ENCODE measurements around the gene MOB3C.

Gene MOB3C

GRCh38 chr1:46582972-46583371, 33.6 kb downstream of the MOB3C start:
- H3K14ac ChIP-seq (ENCODE audit: low read length): no peak overlapping the region
- H3K9ac ChIP-seq (ENCODE audit: low read depth, low read length, poor library complexity): no peak overlapping the region
- H2AK5ac ChIP-seq (ENCODE audit: low read depth, low read length): no peak overlapping the region
- no peak overlapping the region for H3K23ac ChIP-seq (ENCODE audit: low read depth, low read length, poor library complexity)
- H3K79me1 ChIP-seq (ENCODE audit: low read depth, low read length): no peaks in the 10 kb centered on the region
- no peak overlapping the region for H3K18ac ChIP-seq (ENCODE audit: low read length)
- no peaks in the 10 kb centered on the region for H3K9me3 ChIP-seq (replicated peaks in 1 of 2; ENCODE audit: control insufficient read depth in 2 of 2, insufficient read depth in 1 of 2, low read depth in 1 of 2, low read length in 2 of 2)
- H3K4ac ChIP-seq (ENCODE audit: low read length): no peak overlapping the region
- peaks cover 0 to 5% of the 10 kb centered on the region in 2 donors for H3K4me1 ChIP-seq (ENCODE audit: control insufficient read depth in 2 of 2, insufficient read depth in 1 of 2, low read depth in 1 of 2, low read length in 2 of 2)
- no peak overlapping the region for H2BK120ac ChIP-seq (ENCODE audit: low read depth, low read length)
- H2AFZ ChIP-seq (ENCODE audit: low read length): no peak overlapping the region
- no peak overlapping the region for H4K91ac ChIP-seq (ENCODE audit: low read depth, low read length, poor library complexity)
- H3K4me3 ChIP-seq (ENCODE audit: low read length in 2 of 2): no peak overlapping the region
- H4K8ac ChIP-seq (ENCODE audit: low read depth, low read length): no peak overlapping the region
- no peak overlapping the region for H2BK5ac ChIP-seq (ENCODE audit: low read length)
- WGBS, 2 donors (ENCODE audit: extremely low coverage in 2 of 2, insufficient read length in 2 of 2, insufficient replicate concordance in 1 of 2): no CpG with 5 or more reads among the region's 7 CpGs
- H3K4me2 ChIP-seq (ENCODE audit: insufficient read depth, low read length, poor library complexity, severe bottlenecking): no peak overlapping the region
- no peak overlapping the region for H2BK15ac ChIP-seq (ENCODE audit: low read length)
- H3K27ac ChIP-seq (replicated peaks; ENCODE audit: low read length): no peak overlapping the region
- DNase-seq (ENCODE audit: low spot score): no peak
- H2BK12ac ChIP-seq (ENCODE audit: low read length): no peak overlapping the region
- H3K27me3 ChIP-seq (ENCODE audit: control insufficient read depth in 3 of 3, insufficient read depth in 3 of 3, low read depth in 1 of 3, low read length in 3 of 3): no peaks in the 10 kb centered on the region
- peaks cover 5 to 57% of the 10 kb centered on the region in 2 donors for H3K36me3 ChIP-seq (replicated peaks in 1 of 2; ENCODE audit: control insufficient read depth in 2 of 2, insufficient read depth in 2 of 2, low read length in 2 of 2)

DNA sequence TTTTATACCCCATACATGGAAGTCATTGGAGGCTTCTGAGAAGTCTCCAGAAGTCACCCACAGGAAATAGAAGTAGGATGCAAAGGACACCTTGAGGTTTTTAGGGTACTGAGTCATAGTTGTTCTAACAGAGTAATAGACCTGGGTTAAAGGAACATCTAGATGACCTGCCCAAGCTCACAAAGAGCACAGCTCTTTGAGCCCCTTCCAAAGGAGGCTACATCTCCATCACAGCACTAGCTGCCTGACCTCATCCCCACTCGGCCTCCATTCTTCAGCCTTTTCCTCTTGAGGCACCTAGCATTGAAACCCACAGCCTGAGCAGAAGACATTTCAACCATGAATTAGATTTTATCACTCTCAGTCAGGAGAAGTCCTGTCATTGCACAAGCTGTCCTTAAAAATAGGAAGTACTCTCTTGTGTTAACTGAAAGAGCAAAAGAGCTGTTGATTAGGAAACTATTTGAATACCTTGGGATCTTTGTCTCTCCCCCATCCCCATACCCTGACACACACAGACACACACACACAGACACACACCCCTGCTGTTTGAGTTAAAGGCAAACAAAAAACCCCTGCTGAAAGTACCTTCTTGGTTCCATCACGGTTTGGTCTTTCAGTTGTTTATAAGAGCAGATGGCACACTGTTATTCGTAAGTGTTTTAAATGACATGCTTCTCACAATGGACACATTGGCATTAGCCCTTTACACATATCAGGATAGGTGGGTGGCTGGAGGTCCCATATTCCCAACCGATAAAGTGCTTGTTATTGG, 34.7 kb downstream of the MOB3C start:
- no peaks in the 10 kb centered on the region for H3K79me1 ChIP-seq (ENCODE audit: low read depth, low read length)
- H2BK12ac ChIP-seq (ENCODE audit: low read length): no peak overlapping the region
- no peaks in the 10 kb centered on the region for H3K9me3 ChIP-seq (replicated peaks in 1 of 2; ENCODE audit: control insufficient read depth in 2 of 2, insufficient read depth in 1 of 2, low read depth in 1 of 2, low read length in 2 of 2)
- H2BK5ac ChIP-seq (ENCODE audit: low read length): no peak overlapping the region
- no peaks in the 10 kb centered on the region for H3K27me3 ChIP-seq (ENCODE audit: control insufficient read depth in 3 of 3, insufficient read depth in 3 of 3, low read depth in 1 of 3, low read length in 3 of 3)
- no peak overlapping the region for H4K91ac ChIP-seq (ENCODE audit: low read depth, low read length, poor library complexity)
- H3K27ac ChIP-seq (replicated peaks; ENCODE audit: low read length): no peak overlapping the region
- no peak for DNase-seq (ENCODE audit: low spot score)
- no peak overlapping the region for H3K23ac ChIP-seq (ENCODE audit: low read depth, low read length, poor library complexity)
- H3K14ac ChIP-seq (ENCODE audit: low read length): no peak overlapping the region
- H3K4ac ChIP-seq (ENCODE audit: low read length): no peak overlapping the region
- WGBS, 2 donors (ENCODE audit: extremely low coverage in 2 of 2, insufficient read length in 2 of 2, insufficient replicate concordance in 1 of 2): no CpG with 5 or more reads among the region's 4 CpGs
- no peak overlapping the region for H3K4me2 ChIP-seq (ENCODE audit: insufficient read depth, low read length, poor library complexity, severe bottlenecking)
- H3K18ac ChIP-seq (ENCODE audit: low read length): no peak overlapping the region
- H3K4me3 ChIP-seq (ENCODE audit: low read length in 2 of 2): no peak overlapping the region
- H2AK5ac ChIP-seq (ENCODE audit: low read depth, low read length): no peak overlapping the region
- H3K36me3 ChIP-seq (replicated peaks in 1 of 2; ENCODE audit: control insufficient read depth in 2 of 2, insufficient read depth in 2 of 2, low read length in 2 of 2): peaks cover 5 to 53% of the 10 kb centered on the region in 2 donors
- H2BK120ac ChIP-seq (ENCODE audit: low read depth, low read length): no peak overlapping the region
- no peak overlapping the region for H2AFZ ChIP-seq (ENCODE audit: low read length)
- no peak overlapping the region for H3K9ac ChIP-seq (ENCODE audit: low read depth, low read length, poor library complexity)
- no peak overlapping the region for H2BK15ac ChIP-seq (ENCODE audit: low read length)
- H4K8ac ChIP-seq (ENCODE audit: low read depth, low read length): no peak overlapping the region
- H3K4me1 ChIP-seq (ENCODE audit: control insufficient read depth in 2 of 2, insufficient read depth in 1 of 2, low read depth in 1 of 2, low read length in 2 of 2): peaks cover 0 to 5% of the 10 kb centered on the region in 2 donors

GRCh38 chr1:46580140-46580903, 36.3 kb downstream of the MOB3C start:
- Histone ChIP-seq H3K36me3 (replicated peaks in 1 of 2; ENCODE audit: control insufficient read depth in 2 of 2, insufficient read depth in 2 of 2, low read length in 2 of 2) (peaks cover 5 to 53% of the 10 kb centered on the region in 2 donors), H3K27me3 (ENCODE audit: control insufficient read depth in 3 of 3, insufficient read depth in 3 of 3, low read depth in 1 of 3, low read length in 3 of 3) (no peaks in the 10 kb centered on the region), H3K9me3 (replicated peaks in 1 of 2; ENCODE audit: control insufficient read depth in 2 of 2, insufficient read depth in 1 of 2, low read depth in 1 of 2, low read length in 2 of 2) (no peaks in the 10 kb centered on the region), H4K8ac (ENCODE audit: low read depth, low read length) (no peak overlapping the region), H3K4me2 (ENCODE audit: insufficient read depth, low read length, poor library complexity, severe bottlenecking) (no peak overlapping the region), H2AK5ac (ENCODE audit: low read depth, low read length) (no peak overlapping the region), H3K79me1 (ENCODE audit: low read depth, low read length) (no peaks in the 10 kb centered on the region), H2BK12ac (ENCODE audit: low read length) (no peak overlapping the region), H2BK120ac (ENCODE audit: low read depth, low read length) (no peak overlapping the region), H3K23ac (ENCODE audit: low read depth, low read length, poor library complexity) (no peak overlapping the region), H3K27ac (replicated peaks; ENCODE audit: low read length) (no peak overlapping the region), H3K4me3 (ENCODE audit: low read length in 2 of 2) (no peak overlapping the region), H3K4me1 (ENCODE audit: control insufficient read depth in 2 of 2, insufficient read depth in 1 of 2, low read depth in 1 of 2, low read length in 2 of 2) (peaks cover 3 to 7% of the 10 kb centered on the region in 2 donors), H2AFZ (ENCODE audit: low read length) (no peak overlapping the region), H3K18ac (ENCODE audit: low read length) (no peak overlapping the region), H2BK15ac (ENCODE audit: low read length) (no peak overlapping the region), H2BK5ac (ENCODE audit: low read length) (no peak overlapping the region), H4K91ac (ENCODE audit: low read depth, low read length, poor library complexity) (no peak overlapping the region), H3K14ac (ENCODE audit: low read length) (no peak overlapping the region), H3K9ac (ENCODE audit: low read depth, low read length, poor library complexity) (no peak overlapping the region), H3K4ac (ENCODE audit: low read length) (no peak overlapping the region)
- DNase-seq (ENCODE audit: low spot score): no peak
- no CpG with 5 or more reads among the region's 6 CpGs for WGBS, 2 donors (ENCODE audit: extremely low coverage in 2 of 2, insufficient read length in 2 of 2, insufficient replicate concordance in 1 of 2)

DNA sequence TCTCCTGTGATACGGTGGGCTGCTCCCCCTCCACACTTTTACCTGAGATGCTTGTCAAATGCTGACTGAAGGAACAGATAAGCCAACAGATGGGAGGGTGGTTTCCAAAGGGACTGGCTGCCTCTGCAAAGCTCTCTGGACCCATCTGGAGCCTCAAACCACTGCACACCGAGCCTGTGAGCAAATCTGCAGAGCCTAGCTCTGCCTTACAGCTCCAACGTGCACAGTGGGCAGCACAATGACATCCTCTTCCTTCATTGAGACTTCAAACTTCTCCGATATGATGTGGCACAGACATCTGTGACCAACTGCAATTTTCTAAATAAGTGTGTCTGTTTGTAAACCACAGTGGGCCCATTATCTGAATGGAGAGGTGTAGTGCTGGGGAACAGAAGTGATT, 38.9 kb downstream of the MOB3C start:
- Histone ChIP-seq H2AK5ac (ENCODE audit: low read depth, low read length) (no peak overlapping the region), H3K27me3 (ENCODE audit: control insufficient read depth in 3 of 3, insufficient read depth in 3 of 3, low read depth in 1 of 3, low read length in 3 of 3) (no peaks in the 10 kb centered on the region), H3K18ac (ENCODE audit: low read length) (no peak overlapping the region), H3K4me1 (ENCODE audit: control insufficient read depth in 2 of 2, insufficient read depth in 1 of 2, low read depth in 1 of 2, low read length in 2 of 2) (peaks cover 4 to 8% of the 10 kb centered on the region in 2 donors), H2BK5ac (ENCODE audit: low read length) (no peak overlapping the region), H2BK15ac (ENCODE audit: low read length) (no peak overlapping the region), H3K23ac (ENCODE audit: low read depth, low read length, poor library complexity) (no peak overlapping the region), H3K14ac (ENCODE audit: low read length) (no peak overlapping the region), H3K27ac (replicated peaks; ENCODE audit: low read length) (no peak overlapping the region), H3K36me3 (replicated peaks in 1 of 2; ENCODE audit: control insufficient read depth in 2 of 2, insufficient read depth in 2 of 2, low read length in 2 of 2) (peaks cover 5 to 34% of the 10 kb centered on the region in 2 donors), H3K4me3 (ENCODE audit: low read length in 2 of 2) (no peak overlapping the region), H2BK120ac (ENCODE audit: low read depth, low read length) (no peak overlapping the region), H4K91ac (ENCODE audit: low read depth, low read length, poor library complexity) (no peak overlapping the region), H3K4ac (ENCODE audit: low read length) (no peak overlapping the region), H3K9me3 (replicated peaks in 1 of 2; ENCODE audit: control insufficient read depth in 2 of 2, insufficient read depth in 1 of 2, low read depth in 1 of 2, low read length in 2 of 2) (no peaks in the 10 kb centered on the region), H4K8ac (ENCODE audit: low read depth, low read length) (no peak overlapping the region), H2AFZ (ENCODE audit: low read length) (no peak overlapping the region), H3K79me1 (ENCODE audit: low read depth, low read length) (no peaks in the 10 kb centered on the region), H3K9ac (ENCODE audit: low read depth, low read length, poor library complexity) (no peak overlapping the region), H2BK12ac (ENCODE audit: low read length) (no peak overlapping the region), H3K4me2 (ENCODE audit: insufficient read depth, low read length, poor library complexity, severe bottlenecking) (no peak overlapping the region)
- no peak for DNase-seq (ENCODE audit: low spot score)
- no CpG with 5 or more reads among the region's 4 CpGs for WGBS, 2 donors (ENCODE audit: extremely low coverage in 2 of 2, insufficient read length in 2 of 2, insufficient replicate concordance in 1 of 2)
